ENCODE measurements around the gene BRME1.

BRME1 gene

DNA sequence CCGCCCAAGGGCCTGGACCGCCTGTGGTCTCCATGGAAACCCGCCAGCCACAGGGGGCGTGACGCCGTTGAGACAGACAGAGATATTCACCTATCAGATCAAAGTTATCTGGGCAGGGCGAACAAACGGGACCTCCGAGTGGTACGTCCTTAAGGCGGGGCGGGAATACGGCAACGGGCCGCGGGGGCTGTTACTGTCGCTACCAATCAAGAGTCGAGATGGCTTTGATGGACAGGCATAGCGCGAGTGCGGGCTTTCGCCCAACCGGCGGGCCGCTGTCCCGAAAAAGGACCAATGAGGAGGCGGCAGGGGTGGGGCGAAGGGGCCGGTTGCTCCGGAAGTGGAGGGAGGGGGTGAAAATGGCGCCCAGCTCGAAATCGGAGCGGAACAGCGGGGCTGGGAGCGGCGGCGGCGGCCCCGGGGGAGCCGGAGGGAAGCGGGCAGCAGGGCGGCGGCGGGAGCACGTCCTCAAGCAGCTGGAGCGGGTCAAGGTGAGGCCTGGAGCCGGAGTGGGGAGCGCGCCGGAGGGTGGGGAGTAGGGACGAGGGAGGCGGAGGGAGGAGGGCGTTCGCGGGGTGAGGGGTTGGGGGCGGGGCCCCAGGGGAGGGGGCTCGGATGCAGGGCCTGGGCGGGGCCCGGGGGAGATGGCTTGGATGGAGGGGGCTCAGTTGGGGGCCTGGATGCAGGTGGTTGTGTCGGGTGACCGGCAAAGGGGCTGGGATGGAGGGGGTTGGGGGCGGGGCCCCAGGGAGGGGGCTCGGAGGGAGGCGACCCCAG, 46.4 kb upstream of the BRME1 start, which contains the start of gene DCAF15:
Gene DCAF15, plus strand, starts transcription at position 356 of the 777 bp plus-strand sequence. Its CDS starts 4 bp downstream, at position 360.
- H2AFZ ChIP-seq (ENCODE audit: low read depth, low read length, severe bottlenecking) = peak within 1 kb of the TSS; percentile 91
- H3K9me2 ChIP-seq (replicated peaks; ENCODE audit: insufficient read depth, low read length) = no peaks in the 10 kb centered on the region
- peak within 1 kb of the TSS; percentile 69 for H3K4me3 ChIP-seq (ENCODE audit: insufficient read depth, low read length, poor library complexity, severe bottlenecking)
- H3K36me3 ChIP-seq (ENCODE audit: low read length) = peaks cover 2% of the 10 kb centered on the region; the same call in 1 of the 2 replicates
- no peak for TF ChIP-seq EZH2phosphoT487 (conservative IDR thresholded peaks at IDR 0.05; ENCODE audit: low read length)
- TF ChIP-seq, protein P1, sequence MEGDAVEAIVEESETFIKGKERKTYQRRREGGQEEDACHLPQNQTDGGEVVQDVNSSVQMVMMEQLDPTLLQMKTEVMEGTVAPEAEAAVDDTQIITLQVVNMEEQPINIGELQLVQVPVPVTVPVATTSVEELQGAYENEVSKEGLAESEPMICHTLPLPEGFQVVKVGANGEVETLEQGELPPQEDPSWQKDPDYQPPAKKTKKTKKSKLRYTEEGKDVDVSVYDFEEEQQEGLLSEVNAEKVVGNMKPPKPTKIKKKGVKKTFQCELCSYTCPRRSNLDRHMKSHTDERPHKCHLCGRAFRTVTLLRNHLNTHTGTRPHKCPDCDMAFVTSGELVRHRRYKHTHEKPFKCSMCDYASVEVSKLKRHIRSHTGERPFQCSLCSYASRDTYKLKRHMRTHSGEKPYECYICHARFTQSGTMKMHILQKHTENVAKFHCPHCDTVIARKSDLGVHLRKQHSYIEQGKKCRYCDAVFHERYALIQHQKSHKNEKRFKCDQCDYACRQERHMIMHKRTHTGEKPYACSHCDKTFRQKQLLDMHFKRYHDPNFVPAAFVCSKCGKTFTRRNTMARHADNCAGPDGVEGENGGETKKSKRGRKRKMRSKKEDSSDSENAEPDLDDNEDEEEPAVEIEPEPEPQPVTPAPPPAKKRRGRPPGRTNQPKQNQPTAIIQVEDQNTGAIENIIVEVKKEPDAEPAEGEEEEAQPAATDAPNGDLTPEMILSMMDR (IDR thresholded peaks at IDR 0.05; ENCODE audit: insufficient read depth, low read length, poor library complexity, severe bottlenecking) = no peak
- no peaks in the 10 kb centered on the region for H3K9me3 ChIP-seq (ENCODE audit: insufficient read depth, low read length)
- peak within 1 kb of the TSS; percentile 88 for H3K9ac ChIP-seq (ENCODE audit: low read length)
- H4K20me1 ChIP-seq (ENCODE audit: low read depth, low read length) = no peaks in the 10 kb centered on the region; the same call in 1 of the 2 replicates
- H3F3A ChIP-seq (ENCODE audit: insufficient read depth) = no peaks in the 10 kb centered on the region
- H3K79me2 ChIP-seq (ENCODE audit: insufficient read depth, low read length) = peaks cover 16% of the 10 kb centered on the region
- peak within 1 kb of the TSS; percentile 95 for H3K4me2 ChIP-seq (ENCODE audit: low read depth, low read length, poor library complexity, severe bottlenecking)
- no peaks in the 10 kb centered on the region for H3K27me3 ChIP-seq (ENCODE audit: low read length)
- peak within 1 kb of the TSS; percentile 54 for H3K27ac ChIP-seq (ENCODE audit: low read depth, low read length)

DNA sequence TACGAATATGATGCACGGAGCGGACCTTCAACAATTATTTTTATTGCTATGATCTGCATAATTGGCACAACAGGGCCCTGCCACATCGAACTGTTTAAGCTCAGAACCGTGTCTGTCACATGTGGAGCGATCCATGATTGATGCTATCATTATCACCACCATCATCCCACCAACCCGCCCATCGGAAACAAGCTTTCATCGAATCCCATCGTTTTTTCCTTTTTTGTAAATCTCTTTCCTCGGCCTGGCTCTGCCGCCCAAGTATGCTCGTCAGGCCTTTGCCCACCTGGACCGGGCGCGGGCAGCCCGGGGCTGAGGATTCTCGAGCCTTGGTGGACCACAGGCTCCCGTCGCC, 45.9 kb upstream of the BRME1 start:
- H3K36me3 ChIP-seq (ENCODE audit: low read length) = no peaks in the 10 kb centered on the region
- H3K9me3 ChIP-seq (ENCODE audit: insufficient read depth, low read length) = no peaks in the 10 kb centered on the region
- no peaks in the 10 kb centered on the region for H3K27me3 ChIP-seq (ENCODE audit: low read length)
- peak overlapping the region; percentile 76 for H3K4me2 ChIP-seq (ENCODE audit: low read depth, low read length, poor library complexity, severe bottlenecking)
- peak overlapping the region; percentile 91 for H2AFZ ChIP-seq (ENCODE audit: low read depth, low read length, severe bottlenecking)
- H3K9ac ChIP-seq (ENCODE audit: low read length) = peak overlapping the region; percentile 24; the same call in 1 of the 2 replicates
- TF ChIP-seq, protein P1 (IDR thresholded peaks at IDR 0.05; ENCODE audit: insufficient read depth, low read length, poor library complexity, severe bottlenecking) = no peak
- no peak for TF ChIP-seq EZH2phosphoT487 (conservative IDR thresholded peaks at IDR 0.05; ENCODE audit: low read length)
- no peaks in the 10 kb centered on the region; the same call in 1 of the 2 replicates for H4K20me1 ChIP-seq (ENCODE audit: low read depth, low read length)
- no peaks in the 10 kb centered on the region for H3K9me2 ChIP-seq (replicated peaks; ENCODE audit: insufficient read depth, low read length)
- peaks cover 16% of the 10 kb centered on the region for H3K79me2 ChIP-seq (ENCODE audit: insufficient read depth, low read length)
- peak overlapping the region; percentile 62 for H3K4me3 ChIP-seq (ENCODE audit: insufficient read depth, low read length, poor library complexity, severe bottlenecking)
- H3K27ac ChIP-seq (ENCODE audit: low read depth, low read length) = no peak overlapping the region
- no peaks in the 10 kb centered on the region for H3F3A ChIP-seq (ENCODE audit: insufficient read depth)

DNA sequence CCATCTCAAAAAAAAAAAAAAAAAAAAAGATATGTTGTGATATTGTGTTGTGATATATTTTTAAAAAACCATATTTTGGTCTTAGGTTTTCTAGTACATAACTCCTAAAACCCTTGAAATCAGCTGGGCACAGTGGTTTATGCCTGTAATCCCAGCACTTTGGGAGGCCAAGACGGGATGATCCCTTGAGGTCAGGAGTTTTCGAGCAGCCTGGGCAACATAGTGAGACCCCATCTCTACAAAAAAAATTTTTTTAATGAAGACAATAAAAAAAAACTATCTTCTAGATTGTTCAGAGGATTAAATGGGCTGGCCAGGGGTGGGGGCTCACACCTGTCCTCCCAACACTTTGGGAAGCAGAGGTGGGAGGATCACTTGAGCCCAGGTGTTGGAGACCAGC, 45.1 kb upstream of the BRME1 start:
- Histone ChIP-seq H3K79me2 (ENCODE audit: insufficient read depth, low read length) (peaks cover 16% of the 10 kb centered on the region), H3F3A (ENCODE audit: insufficient read depth) (no peaks in the 10 kb centered on the region), H3K9ac (ENCODE audit: low read length) (no peak overlapping the region), H3K4me2 (ENCODE audit: low read depth, low read length, poor library complexity, severe bottlenecking) (no peak overlapping the region), H2AFZ (ENCODE audit: low read depth, low read length, severe bottlenecking) (no peak overlapping the region), H3K36me3 (ENCODE audit: low read length) (no peaks in the 10 kb centered on the region), H4K20me1 (ENCODE audit: low read depth, low read length) (no peaks in the 10 kb centered on the region; the same call in 1 of the 2 replicates), H3K9me2 (replicated peaks; ENCODE audit: insufficient read depth, low read length) (no peaks in the 10 kb centered on the region), H3K4me3 (ENCODE audit: insufficient read depth, low read length, poor library complexity, severe bottlenecking) (no peak overlapping the region), H3K27ac (ENCODE audit: low read depth, low read length) (no peak overlapping the region), H3K9me3 (ENCODE audit: insufficient read depth, low read length) (no peaks in the 10 kb centered on the region), H3K27me3 (ENCODE audit: low read length) (no peaks in the 10 kb centered on the region)
- TF ChIP-seq EZH2phosphoT487 (conservative IDR thresholded peaks at IDR 0.05; ENCODE audit: low read length) = no peak
- TF ChIP-seq, protein P1 (IDR thresholded peaks at IDR 0.05; ENCODE audit: insufficient read depth, low read length, poor library complexity, severe bottlenecking) = no peak
